Ovary (tissue), 3 donors: Measurements from ENCODE around the gene ESM1.

Experiments
- CTCF ChIP-seq, 3 donors: fragments of 450-650 bp in 2 of 3; fragments of 200-600 bp in 1 of 3; IDR thresholded peaks; one replicate each; pipeline versions ENCODE4 v1.5.1 to v1.8.0; 2016 to 2022; ENCODE audit warnings: antibody characterized with exemption in 3 of 3, mild to moderate bottlenecking in 1 of 3
- POLR2A ChIP-seq: fragments of 450-650 bp; IDR thresholded peaks from one replicate; pipeline ENCODE4 v1.6.1; 2017; ENCODE audit warnings: antibody characterized with exemption, mild to moderate bottlenecking, moderate library complexity
- donor health status: DM: no; HTN: no; CAD: no.

GRCh38 chr5:54988218-54988617, 2.8 kb upstream of the ESM1 start:
- TF ChIP-seq POLR2A (no peak), CTCF (IDR thresholded peaks at IDR 0.05) (no peak)
